ENCODE data around the gene ALDOC.

Gene ALDOC

GRCh38 chr17:28622186-28622585, 45.5 kb upstream of the ALDOC start:
- H3K4me1 ChIP-seq (ENCODE audit: insufficient read depth, low read length, poor library complexity, severe bottlenecking), result no peaks in the 10 kb centered on the region
- no peak overlapping the region for H2AFZ ChIP-seq (ENCODE audit: low read length)
- no peaks in the 10 kb centered on the region for H3K27me3 ChIP-seq (ENCODE audit: insufficient read depth, low read length, poor library complexity, severe bottlenecking)
- no peaks in the 10 kb centered on the region for H3K79me2 ChIP-seq (ENCODE audit: insufficient read depth, low read length)
- no peak overlapping the region for H3K4me3 ChIP-seq (ENCODE audit: low read length, poor library complexity, severe bottlenecking)
- no peaks in the 10 kb centered on the region for H3K9me3 ChIP-seq (ENCODE audit: insufficient read depth, low read depth, low read length)
- peaks cover 72% of the 10 kb centered on the region for H3K36me3 ChIP-seq (ENCODE audit: insufficient read depth, low read length)
- H3K4me2 ChIP-seq (ENCODE audit: low read depth, low read length, poor library complexity, severe bottlenecking), result no peak overlapping the region
- no peaks in the 10 kb centered on the region for H3K9me2 ChIP-seq (replicated peaks; ENCODE audit: low read depth, low read length)
- TF ChIP-seq CTCF (conservative IDR thresholded peaks at IDR 0.05; ENCODE audit: low read length) (no peak), EZH2phosphoT487 (IDR thresholded peaks at IDR 0.05; ENCODE audit: borderline replicate concordance) (no peak)
- H4K20me1 ChIP-seq (ENCODE audit: insufficient read depth, low read length, poor library complexity, severe bottlenecking), result no peaks in the 10 kb centered on the region
- no peak overlapping the region for H3K9ac ChIP-seq (ENCODE audit: low read depth, low read length, poor library complexity, severe bottlenecking)
- no peaks in the 10 kb centered on the region for H3F3A ChIP-seq (ENCODE audit: low read depth)

GRCh38 chr17:28620010-28620409, 43.3 kb upstream of the ALDOC start:
- no peak for TF ChIP-seq EZH2phosphoT487 (IDR thresholded peaks at IDR 0.05; ENCODE audit: borderline replicate concordance)
- Histone ChIP-seq H3K36me3 (ENCODE audit: insufficient read depth, low read length) (peaks cover 88% of the 10 kb centered on the region), H3K27me3 (ENCODE audit: insufficient read depth, low read length, poor library complexity, severe bottlenecking) (no peaks in the 10 kb centered on the region), H4K20me1 (ENCODE audit: insufficient read depth, low read length, poor library complexity, severe bottlenecking) (no peaks in the 10 kb centered on the region), H3F3A (ENCODE audit: low read depth) (no peaks in the 10 kb centered on the region), H3K4me2 (ENCODE audit: low read depth, low read length, poor library complexity, severe bottlenecking) (no peak overlapping the region), H3K79me2 (ENCODE audit: insufficient read depth, low read length) (no peaks in the 10 kb centered on the region), H3K9ac (ENCODE audit: low read depth, low read length, poor library complexity, severe bottlenecking) (no peak overlapping the region), H2AFZ (ENCODE audit: low read length) (no peak overlapping the region), H3K4me1 (ENCODE audit: insufficient read depth, low read length, poor library complexity, severe bottlenecking) (no peaks in the 10 kb centered on the region), H3K9me3 (ENCODE audit: insufficient read depth, low read depth, low read length) (no peaks in the 10 kb centered on the region), H3K4me3 (ENCODE audit: low read length, poor library complexity, severe bottlenecking) (no peak overlapping the region), H3K9me2 (replicated peaks; ENCODE audit: low read depth, low read length) (no peaks in the 10 kb centered on the region)

GRCh38 chr17:28618464-28618863, 41.8 kb upstream of the ALDOC start:
- Histone ChIP-seq H3K9ac (ENCODE audit: low read depth, low read length, poor library complexity, severe bottlenecking) (no peak overlapping the region), H3K4me3 (ENCODE audit: low read length, poor library complexity, severe bottlenecking) (no peak overlapping the region), H3F3A (ENCODE audit: low read depth) (no peaks in the 10 kb centered on the region), H2AFZ (ENCODE audit: low read length) (no peak overlapping the region), H4K20me1 (ENCODE audit: insufficient read depth, low read length, poor library complexity, severe bottlenecking) (no peaks in the 10 kb centered on the region), H3K4me2 (ENCODE audit: low read depth, low read length, poor library complexity, severe bottlenecking) (no peak overlapping the region), H3K36me3 (ENCODE audit: insufficient read depth, low read length) (peaks cover 82% of the 10 kb centered on the region), H3K27me3 (ENCODE audit: insufficient read depth, low read length, poor library complexity, severe bottlenecking) (no peaks in the 10 kb centered on the region), H3K4me1 (ENCODE audit: insufficient read depth, low read length, poor library complexity, severe bottlenecking) (no peaks in the 10 kb centered on the region), H3K9me2 (replicated peaks; ENCODE audit: low read depth, low read length) (no peaks in the 10 kb centered on the region), H3K9me3 (ENCODE audit: insufficient read depth, low read depth, low read length) (no peaks in the 10 kb centered on the region), H3K79me2 (ENCODE audit: insufficient read depth, low read length) (no peaks in the 10 kb centered on the region)
- TF ChIP-seq CTCF (conservative IDR thresholded peaks at IDR 0.05; ENCODE audit: low read length), result no peak

GRCh38 chr17:28616281-28616680, 39.6 kb upstream of the ALDOC start:
- Histone ChIP-seq H3K4me1 (ENCODE audit: insufficient read depth, low read length, poor library complexity, severe bottlenecking) (no peaks in the 10 kb centered on the region), H3K79me2 (ENCODE audit: insufficient read depth, low read length) (no peaks in the 10 kb centered on the region), H3K36me3 (ENCODE audit: insufficient read depth, low read length) (peaks cover 75% of the 10 kb centered on the region), H2AFZ (ENCODE audit: low read length) (no peak overlapping the region), H4K20me1 (ENCODE audit: insufficient read depth, low read length, poor library complexity, severe bottlenecking) (no peaks in the 10 kb centered on the region), H3K9me3 (ENCODE audit: insufficient read depth, low read depth, low read length) (no peaks in the 10 kb centered on the region), H3K4me2 (ENCODE audit: low read depth, low read length, poor library complexity, severe bottlenecking) (no peak overlapping the region), H3F3A (ENCODE audit: low read depth) (no peaks in the 10 kb centered on the region), H3K27me3 (ENCODE audit: insufficient read depth, low read length, poor library complexity, severe bottlenecking) (no peaks in the 10 kb centered on the region), H3K9ac (ENCODE audit: low read depth, low read length, poor library complexity, severe bottlenecking) (no peak overlapping the region), H3K9me2 (replicated peaks; ENCODE audit: low read depth, low read length) (no peaks in the 10 kb centered on the region), H3K4me3 (ENCODE audit: low read length, poor library complexity, severe bottlenecking) (no peak overlapping the region)
- TF ChIP-seq EZH2phosphoT487 (IDR thresholded peaks at IDR 0.05; ENCODE audit: borderline replicate concordance) (no peak), CTCF (conservative IDR thresholded peaks at IDR 0.05; ENCODE audit: low read length) (no peak)

Measured in Loucy (cell line).